Spinal cord (tissue), 10 donors: Measurements from ENCODE around the gene FOXB2. TPM values are rescaled to one million over a fixed set of nuclear protein-coding genes. Genes with fewer than 3 reads are reported as not detected.
A peak's percentile ranks its signal among the peaks of the same experiment; 100 is the strongest.

Experiments
- DNase-seq, 6 donors: peaks; one replicate each; pipeline versions ENCODE4 v3.0.0 to v3.0.0-alpha.2; 2013 to 2015; ENCODE audit warnings: low spot score in 6 of 6, low read depth in 4 of 6
- H3K27ac ChIP-seq: one replicate; pipeline ENCODE4 v1.5.1; 2013; ENCODE audit warnings: low read depth, low read length, control low read depth
- H3K27me3 ChIP-seq: one replicate; pipeline ENCODE4 v1.6.1; 2013; ENCODE audit warnings: low read length; ENCODE audit not compliant: control insufficient read depth, insufficient read depth
- H3K36me3 ChIP-seq: one replicate; pipeline ENCODE4 v1.6.1; 2013; ENCODE audit warnings: low read length; ENCODE audit not compliant: control insufficient read depth, insufficient read depth
- H3K4me1 ChIP-seq: one replicate; pipeline ENCODE4 v1.6.1; 2013; ENCODE audit warnings: low read length; ENCODE audit not compliant: control insufficient read depth, insufficient read depth
- H3K4me3 ChIP-seq: one replicate; pipeline ENCODE4 v1.5.1; 2013; ENCODE audit warnings: low read depth, low read length, control low read depth
- H3K9me3 ChIP-seq: one replicate; pipeline ENCODE4 v1.6.1; 2013; ENCODE audit warnings: low read length; ENCODE audit not compliant: control insufficient read depth, insufficient read depth
- WGBS: methylation state at CpG from one replicate; pipeline ENCODE4 v1.1.5; 2013; ENCODE audit warnings: missing lambda C conversion rate; ENCODE audit not compliant: insufficient coverage; 5-methylcytosine and 5-hydroxymethylcytosine counted together
- polyA plus RNA-seq, 2 donors: library from polyadenylated mRNA; unstranded; fragments of 120-200 nt; gene quantifications; one replicate each; pipeline ENCODE4 v1.2.1, GENCODE V29; 2013; ENCODE audit not compliant: insufficient read length in 2 of 2
- total RNA-seq, 2 donors: library from RNA; depleted of rRNA in 1 of 2; stranded (reverse); fragments of 120-200 nt in 1 of 2; fragments of >200 nt in 1 of 2; gene quantifications; one replicate each; pipeline versions ENCODE4 v1.2.3 to v1.2.4, GENCODE V29; 2013 to 2014
- donor health status: healthy.

FOXB2 gene
- total and polyA plus RNA-seq, 4 donors = not detected

- H3K27ac ChIP-seq = no peak overlapping the region
- H3K4me3 ChIP-seq = no peak overlapping the region
- no peaks in the 10 kb centered on the region for H3K36me3 ChIP-seq
- 91% methylated on average over 1 of the region's 3 CpGs for WGBS
- DNase-seq = no peak
- H3K9me3 ChIP-seq = no peaks in the 10 kb centered on the region
- no peaks in the 10 kb centered on the region for H3K4me1 ChIP-seq
- H3K27me3 ChIP-seq = no peaks in the 10 kb centered on the region
Observed at GRCh38 chr9:76999261-76999660, 20.2 kb upstream of the FOXB2 start.

DNA sequence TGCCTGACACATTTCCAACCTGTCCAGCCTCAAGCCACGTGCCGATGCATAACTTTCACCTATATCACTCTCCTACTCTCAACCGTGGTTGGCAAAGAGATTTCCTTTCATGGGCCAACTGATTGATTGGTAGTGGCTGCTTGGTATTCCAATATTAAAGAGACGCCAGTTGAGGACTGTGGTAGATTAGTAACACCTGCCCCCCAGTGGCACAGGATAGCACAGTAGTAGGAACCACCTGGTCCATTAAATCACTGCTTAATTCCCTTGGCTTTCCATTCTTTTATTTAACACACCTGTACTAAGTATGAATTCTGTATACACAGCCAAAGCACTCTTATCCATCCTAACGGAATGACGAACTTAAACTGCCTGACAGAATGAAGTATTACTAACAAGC lies 19.1 kb upstream of the FOXB2 start:
- H3K4me1 ChIP-seq = no peaks in the 10 kb centered on the region
- no peak for DNase-seq
- WGBS = 44% methylated on average over 2 of the region's 6 CpGs
- no peaks in the 10 kb centered on the region for H3K9me3 ChIP-seq
- H3K27ac ChIP-seq = no peak overlapping the region
- H3K36me3 ChIP-seq = no peaks in the 10 kb centered on the region
- H3K27me3 ChIP-seq = no peaks in the 10 kb centered on the region
- H3K4me3 ChIP-seq = no peak overlapping the region

DNA sequence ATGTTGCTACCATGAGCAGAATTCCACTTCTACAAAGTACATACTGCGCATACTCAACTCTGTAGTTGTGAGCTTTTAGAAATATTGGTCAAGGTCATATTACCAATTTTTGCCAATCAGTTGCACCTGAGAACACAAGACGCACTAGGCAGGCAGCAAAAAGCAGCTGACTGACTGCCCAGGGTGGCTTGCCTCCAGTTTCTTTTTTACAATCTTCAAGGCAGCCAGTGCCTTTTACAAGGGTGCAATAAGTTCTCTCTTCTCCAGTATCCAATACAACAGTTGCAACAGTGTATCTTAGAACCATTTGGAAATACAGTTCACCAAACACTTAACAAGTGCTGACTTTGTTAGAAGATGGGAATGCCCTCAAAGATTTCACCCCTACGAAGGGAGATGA lies 16.1 kb upstream of the FOXB2 start:
- no peaks in the 10 kb centered on the region for H3K27me3 ChIP-seq
- H3K4me3 ChIP-seq = no peak overlapping the region
- H3K9me3 ChIP-seq = no peaks in the 10 kb centered on the region
- no peaks in the 10 kb centered on the region for H3K36me3 ChIP-seq
- DNase-seq = no peak
- H3K4me1 ChIP-seq = no peaks in the 10 kb centered on the region
- H3K27ac ChIP-seq = no peak overlapping the region
- 86% methylated on average over 2 of the region's 3 CpGs for WGBS

DNA sequence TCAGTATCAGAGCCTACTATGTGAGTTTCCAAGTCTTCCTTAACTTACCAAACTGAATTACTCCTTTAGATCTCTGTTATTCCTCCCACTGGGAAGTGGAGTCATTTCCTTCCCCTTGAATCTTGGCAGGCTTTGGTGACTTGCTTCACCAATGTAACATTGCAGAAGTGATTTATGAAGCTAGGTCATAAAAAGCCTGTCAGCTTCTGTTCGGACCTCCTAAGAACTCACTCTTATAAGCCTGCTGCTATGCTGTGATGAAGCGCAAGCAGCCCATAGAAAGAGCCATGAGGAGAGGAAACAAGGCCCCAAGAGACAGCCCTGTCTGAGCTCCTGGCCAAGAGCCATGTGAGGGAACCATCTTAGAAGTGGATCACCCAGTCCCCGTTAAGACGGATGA lies 14.2 kb upstream of the FOXB2 start:
- H3K27ac ChIP-seq = no peak overlapping the region

GRCh38 chr9:77010527-77010926 lies 8.9 kb upstream of the FOXB2 start:
- H3K36me3 ChIP-seq = no peaks in the 10 kb centered on the region
- peaks cover 26% of the 10 kb centered on the region for H3K4me1 ChIP-seq
- no peaks in the 10 kb centered on the region for H3K9me3 ChIP-seq
- no peak for DNase-seq
- no peak overlapping the region for H3K4me3 ChIP-seq
- no CpG with 5 or more reads among the region's 5 CpGs for WGBS
- peaks cover 61% of the 10 kb centered on the region for H3K27me3 ChIP-seq
- H3K27ac ChIP-seq = no peak overlapping the region

More for the DNA sequence above, 14.2 kb upstream of the FOXB2 start:
- WGBS = 47% methylated on average over 2 of the region's 4 CpGs
- DNase-seq = no peak
- peaks cover 8% of the 10 kb centered on the region for H3K27me3 ChIP-seq
- H3K4me3 ChIP-seq = no peak overlapping the region
- no peaks in the 10 kb centered on the region for H3K4me1 ChIP-seq
- H3K36me3 ChIP-seq = no peaks in the 10 kb centered on the region
- H3K9me3 ChIP-seq = no peaks in the 10 kb centered on the region

- no peak overlapping the region for H3K27ac ChIP-seq
- H3K4me3 ChIP-seq = no peak overlapping the region
- H3K27me3 ChIP-seq = peaks cover 77% of the 10 kb centered on the region
- WGBS = under 1% methylated on average over 39 of the region's 42 CpGs
- no peaks in the 10 kb centered on the region for H3K9me3 ChIP-seq
- H3K4me1 ChIP-seq = peaks cover 38% of the 10 kb centered on the region
- peak in 2 of 6 donors; percentile 84 to 85 for DNase-seq
- H3K36me3 ChIP-seq = no peaks in the 10 kb centered on the region
Observed at GRCh38 chr9:77011973-77012821, 7.3 kb upstream of the FOXB2 start.

GRCh38 chr9:77013206-77013931 lies 6.1 kb upstream of the FOXB2 start:
- Histone ChIP-seq H3K27me3 (peaks cover 89% of the 10 kb centered on the region), H3K36me3 (no peaks in the 10 kb centered on the region), H3K4me3 (no peak overlapping the region), H3K9me3 (no peaks in the 10 kb centered on the region), H3K27ac (no peak overlapping the region), H3K4me1 (peaks cover 43% of the 10 kb centered on the region)
- WGBS = 2% methylated on average over 10 of the region's 21 CpGs
- DNase-seq = peak in 2 of 6 donors; percentile 36 to 56

- WGBS = 1% methylated on average over 35 of the region's 46 CpGs
- Histone ChIP-seq H3K36me3 (no peaks in the 10 kb centered on the region), H3K9me3 (no peaks in the 10 kb centered on the region), H3K27me3 (peaks cover 95% of the 10 kb centered on the region), H3K27ac (no peak overlapping the region), H3K4me1 (peaks cover 49% of the 10 kb centered on the region), H3K4me3 (no peak overlapping the region)
- peak in 1 of 6 donors; percentile 17 for DNase-seq
Observed at GRCh38 chr9:77013932-77014596, 5.4 kb upstream of the FOXB2 start.

DNA sequence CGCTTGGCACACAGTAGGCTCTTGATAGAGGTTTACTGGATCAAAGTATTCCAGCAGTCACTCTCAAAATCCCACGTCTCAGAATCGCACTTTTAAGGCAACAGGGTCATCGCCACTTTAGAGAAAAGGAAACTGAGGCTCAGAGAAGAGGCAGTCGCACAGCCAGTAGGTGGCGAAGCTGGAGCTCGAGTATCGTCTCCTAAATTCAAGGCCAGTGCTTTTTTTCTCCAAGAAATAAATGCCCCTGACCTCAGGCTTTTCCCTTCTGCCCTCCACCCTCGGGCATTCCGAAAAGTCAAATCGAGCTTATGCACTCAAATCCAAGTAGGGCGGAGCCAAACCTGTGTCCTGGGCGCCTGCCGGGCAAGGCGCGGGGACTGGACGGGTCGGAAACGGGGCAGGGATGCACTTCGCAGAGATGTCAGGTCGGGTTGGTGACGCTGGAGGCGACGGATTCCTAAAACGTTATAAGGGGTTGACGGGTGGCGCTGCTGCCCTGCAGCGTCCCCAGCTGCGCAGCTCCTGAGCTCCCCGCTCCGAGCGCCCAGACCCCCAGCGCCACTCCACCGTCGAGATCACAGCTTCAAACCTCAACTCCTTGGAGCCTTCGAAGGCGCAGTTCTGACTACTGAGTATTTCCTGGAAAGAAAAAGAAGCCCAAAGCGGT lies 4.7 kb upstream of the FOXB2 start:
- 1% methylated on average over 37 of the region's 38 CpGs for WGBS
- no peak overlapping the region for H3K27ac ChIP-seq
- H3K9me3 ChIP-seq = no peaks in the 10 kb centered on the region
- H3K4me1 ChIP-seq = peaks cover 56% of the 10 kb centered on the region
- no peak overlapping the region for H3K4me3 ChIP-seq
- no peaks in the 10 kb centered on the region for H3K36me3 ChIP-seq
- H3K27me3 ChIP-seq = peaks cover 99% of the 10 kb centered on the region
- DNase-seq = peak in 2 of 6 donors; percentile 28 to 29
